NCI-H2227 (cell line): ENCODE data around the gene JMJD8.

Experiments used
- DNase-seq: peaks from one replicate; lab custom pipeline; 2025; ENCODE audit not compliant: unreplicated experiment; lab: John Stamatoyannopoulos, UW

Gene JMJD8

DNA sequence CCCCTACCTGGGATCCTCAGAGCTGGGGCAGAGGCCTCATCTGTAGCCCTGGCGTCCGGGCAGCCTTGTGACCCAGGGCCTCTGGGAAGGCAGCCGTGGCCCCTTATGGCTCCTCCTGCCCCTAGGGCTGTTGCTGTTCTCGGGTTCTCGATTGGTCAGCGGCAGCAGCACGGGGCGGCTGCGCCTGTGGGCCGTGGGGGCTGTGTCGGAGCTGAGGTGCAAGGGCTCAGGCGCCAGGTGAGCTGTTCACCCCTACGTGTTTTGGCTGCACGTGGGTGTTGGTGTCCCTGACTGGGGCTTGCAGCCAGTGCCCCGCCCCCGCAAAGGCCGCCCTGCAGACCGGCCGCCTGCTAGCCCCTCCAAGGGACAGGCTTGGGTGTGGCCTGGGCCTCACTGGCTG, 22.0 kb downstream of the JMJD8 start:
- DNase-seq, result no peak

DNA sequence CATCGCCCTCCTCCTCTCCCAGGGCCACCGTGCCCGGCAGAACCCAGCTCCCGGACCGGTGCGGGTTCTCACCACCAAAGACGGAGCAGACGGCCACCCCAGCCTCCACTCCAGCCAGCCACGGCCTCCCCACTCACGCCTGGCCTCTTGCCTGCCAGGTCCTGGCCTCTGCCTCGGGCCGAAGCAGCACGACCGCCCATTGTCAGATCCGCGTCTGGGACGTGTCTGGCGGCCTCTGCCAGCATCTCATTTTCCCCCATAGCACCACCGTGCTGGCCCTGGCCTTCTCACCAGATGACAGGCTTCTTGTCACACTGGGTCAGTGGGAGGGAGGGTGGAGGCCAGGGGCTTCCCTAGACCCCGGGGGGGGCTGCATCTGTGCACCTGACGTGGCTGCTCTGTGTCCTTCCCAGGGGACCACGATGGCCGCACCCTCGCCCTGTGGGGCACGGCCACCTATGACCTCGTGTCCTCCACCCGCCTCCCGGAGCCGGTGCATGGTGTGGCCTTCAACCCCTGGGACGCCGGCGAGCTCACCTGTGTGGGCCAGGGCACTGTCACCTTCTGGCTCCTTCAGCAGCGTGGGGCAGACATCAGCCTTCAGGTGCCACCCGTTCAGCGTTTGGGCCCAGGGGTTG, 22.8 kb downstream of the JMJD8 start:
- no peak for DNase-seq

DNA sequence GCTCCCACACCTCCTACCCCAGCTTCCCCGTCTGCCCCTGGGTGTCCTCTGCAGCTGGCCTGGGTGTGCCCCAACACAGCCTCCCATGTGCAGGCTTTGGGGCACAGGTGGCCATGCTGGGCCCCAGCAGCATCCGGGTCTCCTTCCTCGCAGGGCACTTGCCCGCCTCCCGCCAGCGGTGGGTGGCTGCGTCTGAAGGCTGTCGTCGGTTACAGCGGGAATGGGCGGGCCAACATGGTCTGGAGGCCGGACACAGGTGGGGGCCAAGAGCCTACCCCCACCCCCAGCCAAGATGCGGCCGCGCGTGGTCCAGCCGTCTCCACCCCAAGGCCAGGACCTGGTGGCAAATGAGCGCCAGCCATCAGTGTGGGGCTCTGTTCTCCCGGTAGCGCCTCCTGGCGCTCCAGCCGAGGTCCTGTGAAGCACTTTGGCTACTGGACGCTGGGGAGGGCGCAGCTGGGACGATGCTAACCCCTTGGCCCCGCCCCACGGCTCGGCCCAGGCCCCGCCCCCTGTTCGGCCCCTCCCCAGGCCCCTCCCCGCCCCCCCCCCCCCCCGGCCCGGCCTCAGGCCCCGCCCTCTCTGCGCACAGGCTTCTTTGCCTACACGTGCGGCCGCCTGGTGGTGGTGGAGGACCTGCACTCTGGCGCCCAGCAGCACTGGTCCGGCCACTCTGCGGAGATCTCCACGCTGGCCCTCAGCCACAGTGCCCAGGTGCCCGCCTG, 23.5 kb downstream of the JMJD8 start:
- DNase-seq, result peak; percentile 72

DNA sequence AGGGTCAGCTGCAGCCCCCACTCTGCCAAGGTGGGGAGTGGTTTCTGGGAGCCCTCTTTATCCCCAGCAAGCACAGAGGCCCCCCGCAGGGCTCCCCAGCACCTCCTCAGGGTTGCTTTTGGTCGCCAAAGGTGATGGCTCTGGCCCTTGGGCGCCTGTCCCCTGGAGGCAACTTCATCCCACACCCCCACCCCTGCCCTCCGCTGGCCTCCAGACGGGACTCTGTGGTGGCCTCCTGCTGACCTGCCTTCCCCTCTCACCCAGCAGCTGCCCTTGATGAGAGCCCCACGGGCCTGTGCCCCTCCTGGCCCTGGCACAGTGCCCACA, 24.0 kb downstream of the JMJD8 start:
- no peak for DNase-seq

DNA sequence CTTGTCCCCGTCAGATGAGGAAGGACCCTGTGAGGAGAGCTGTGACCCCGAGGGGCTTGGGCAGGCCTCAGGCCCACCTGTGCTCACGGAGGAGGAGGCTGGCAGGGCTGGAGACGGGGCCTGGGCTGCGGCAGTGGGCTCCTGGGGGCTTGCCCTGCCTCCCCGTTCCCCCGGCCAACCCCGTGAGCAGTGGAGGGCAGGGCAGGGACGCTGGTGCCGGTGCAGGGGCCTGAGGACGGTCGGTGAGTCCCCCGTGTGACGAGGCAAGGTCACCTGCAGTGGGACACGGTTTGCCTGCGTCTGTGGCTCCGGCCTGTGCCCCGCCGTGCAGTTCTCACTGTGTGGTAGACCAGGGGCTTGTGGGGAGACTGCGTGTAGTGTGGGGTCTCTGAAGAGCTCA, 24.5 kb downstream of the JMJD8 start:
- DNase-seq, result no peak

DNA sequence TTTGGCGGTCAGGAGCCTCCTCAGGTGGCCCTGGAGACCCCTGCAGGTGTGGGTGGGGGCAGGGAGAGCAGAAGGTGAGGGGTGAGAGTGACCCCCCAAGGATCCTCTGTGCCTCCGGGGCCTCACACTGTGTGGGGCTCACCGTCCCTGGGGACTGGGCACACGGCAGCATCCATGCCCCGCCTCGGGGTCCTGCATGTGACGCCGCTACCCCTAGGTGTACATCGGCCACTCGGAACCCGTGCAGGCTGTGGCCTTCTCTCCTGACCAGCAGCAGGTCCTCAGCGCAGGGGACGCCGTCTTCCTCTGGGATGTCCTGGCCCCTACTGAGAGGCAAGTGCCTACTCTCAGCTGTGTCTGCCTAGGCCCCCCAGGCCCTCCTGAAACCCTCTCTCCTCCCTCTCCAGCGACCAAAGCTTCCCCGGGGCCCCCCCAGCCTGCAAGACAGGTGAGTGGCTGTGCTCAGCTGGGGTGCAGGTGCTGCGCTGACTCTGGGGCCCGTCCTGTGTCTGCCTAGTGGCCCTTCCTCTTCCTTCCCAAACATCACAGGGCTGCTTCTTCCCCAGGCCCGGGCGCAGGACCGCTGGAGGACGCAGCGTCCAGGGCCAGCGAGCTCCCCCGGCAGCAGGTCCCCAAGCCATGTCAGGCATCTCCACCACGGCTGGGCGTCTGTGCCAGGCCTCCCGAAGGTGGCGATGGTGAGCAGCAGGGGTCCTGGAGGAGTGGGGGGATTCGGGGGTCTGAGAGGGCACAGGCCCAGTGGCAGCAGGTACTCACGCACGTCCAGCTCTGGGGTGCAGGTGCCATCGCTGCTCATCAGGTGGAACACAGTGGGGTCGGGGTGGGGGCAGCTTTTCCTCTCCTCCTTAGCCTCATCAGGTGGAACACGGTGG, 25.2 kb downstream of the JMJD8 start:
- no peak for DNase-seq

DNA sequence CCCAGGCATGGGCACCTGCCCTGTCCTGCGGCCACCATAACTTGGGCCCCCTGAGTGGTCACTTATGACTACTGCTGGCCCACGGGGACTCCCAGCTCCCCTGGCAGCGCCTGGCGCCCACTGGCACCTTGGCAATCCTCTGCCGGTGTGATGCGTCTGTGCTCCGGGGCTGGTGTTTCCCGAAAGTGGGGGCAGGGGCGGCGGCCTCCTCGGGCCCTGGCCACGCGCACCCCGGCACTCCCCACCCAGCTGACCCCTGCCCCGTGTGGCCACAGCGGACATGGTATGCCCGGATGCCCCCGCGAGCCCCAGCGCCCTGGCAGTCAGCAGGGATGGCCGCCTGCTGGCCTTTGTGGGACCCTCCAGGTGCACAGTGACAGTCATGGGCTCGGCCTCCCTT, 26.6 kb downstream of the JMJD8 start:
- no peak for DNase-seq

DNA sequence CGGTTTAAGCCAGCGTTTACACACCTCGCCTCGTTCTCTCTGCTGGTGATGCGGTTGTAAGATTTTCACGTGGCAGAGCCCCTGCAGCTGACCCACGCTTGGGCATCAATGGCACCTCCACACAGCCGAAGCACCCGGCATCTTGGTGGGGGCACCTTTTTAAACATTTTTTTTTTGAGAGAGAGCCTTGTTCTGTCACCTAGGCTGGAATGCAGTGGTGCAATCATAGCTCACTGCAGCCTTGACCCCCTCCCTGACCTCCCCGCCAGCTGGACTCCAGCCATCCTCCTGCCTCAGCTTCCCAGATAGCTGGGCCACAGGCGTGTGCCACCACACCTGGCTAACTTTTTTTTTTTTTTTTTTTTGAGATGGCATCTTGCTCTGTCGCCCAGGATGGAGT, 30.1 kb downstream of the JMJD8 start:
- no peak for DNase-seq

DNA sequence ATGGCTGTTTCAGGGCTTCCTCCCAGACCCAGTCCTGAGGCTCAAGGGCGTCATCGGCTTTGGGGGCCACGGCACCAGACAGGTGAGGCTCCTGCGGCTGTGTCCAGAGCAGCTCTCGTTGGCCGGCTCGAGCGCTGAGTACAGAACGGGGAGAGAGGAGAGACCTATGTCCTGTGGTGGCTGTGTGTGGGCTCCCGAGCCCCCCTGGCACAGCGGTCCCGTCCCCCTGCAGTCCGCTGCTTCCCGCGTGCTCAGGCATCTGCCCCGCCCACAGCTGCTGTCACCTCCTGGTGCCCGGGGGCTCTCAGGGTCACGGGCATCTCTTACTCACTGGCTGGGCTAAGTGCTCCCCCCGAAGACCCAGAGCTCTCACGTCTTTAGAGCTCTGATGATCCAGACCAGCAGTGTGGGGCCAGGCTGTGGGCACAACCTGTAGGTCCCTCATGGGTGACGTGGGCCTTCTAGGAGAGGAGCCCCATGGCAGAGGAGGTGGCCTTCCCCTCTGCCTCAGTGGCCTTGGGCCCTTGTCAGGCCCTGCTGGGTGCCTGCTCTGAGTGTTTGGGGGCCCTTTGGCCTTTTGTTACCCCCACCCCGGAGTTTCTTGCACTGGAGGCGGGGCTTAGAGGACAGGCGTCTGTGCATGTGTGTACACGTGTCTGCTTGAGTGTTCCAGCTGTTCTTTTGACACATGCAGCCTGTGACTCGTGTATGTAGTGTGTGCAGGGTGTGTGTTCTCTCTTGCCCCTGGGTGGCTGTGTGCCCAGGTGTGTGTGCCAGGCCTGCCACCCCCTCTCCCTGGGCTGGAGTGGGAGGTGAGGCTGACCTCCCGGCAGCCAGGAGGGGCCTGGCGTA, 31.5 kb downstream of the JMJD8 start:
- DNase-seq, result no peak

DNA sequence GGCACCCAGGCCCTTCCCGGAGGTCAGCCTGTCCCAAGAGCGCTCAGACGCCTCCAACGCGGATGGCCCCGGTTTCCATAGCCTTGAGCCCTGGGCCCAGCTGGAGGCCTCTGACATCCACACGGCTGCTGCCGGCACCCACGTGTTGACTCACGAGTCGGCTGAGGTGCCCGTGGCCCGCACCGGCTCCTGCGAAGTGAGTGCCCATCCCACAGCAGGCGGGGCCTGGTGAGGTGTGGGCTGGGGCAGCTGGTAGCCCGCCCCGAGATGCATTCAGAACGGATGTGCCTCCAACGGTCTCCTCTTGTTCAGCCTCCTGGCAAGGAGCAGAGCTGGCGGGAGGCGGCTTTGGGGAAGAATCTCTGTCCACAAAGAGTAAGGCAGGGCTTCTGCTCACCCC, 32.3 kb downstream of the JMJD8 start:
- DNase-seq, result no peak

DNA sequence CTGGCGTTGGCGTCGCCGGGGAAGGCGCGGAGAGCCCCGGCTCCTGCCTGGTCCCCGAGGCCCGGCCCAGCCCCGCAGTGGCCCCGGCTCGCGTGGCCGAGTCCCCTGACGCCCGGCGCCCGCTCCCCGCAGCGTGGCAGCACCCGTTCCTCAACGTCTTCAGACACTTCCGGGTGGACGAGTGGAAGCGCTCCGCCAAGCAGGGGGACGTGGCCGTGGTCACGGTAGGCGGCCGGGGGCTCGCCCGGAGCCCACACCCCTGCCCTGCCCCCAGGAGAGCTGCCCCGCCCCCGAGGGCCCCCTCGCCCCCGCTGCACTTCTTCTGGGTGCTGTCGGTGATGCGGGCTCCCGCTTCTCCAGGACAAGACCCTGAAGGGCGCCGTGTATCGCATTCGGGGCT, 34.5 kb downstream of the JMJD8 start:
- no peak for DNase-seq

DNA sequence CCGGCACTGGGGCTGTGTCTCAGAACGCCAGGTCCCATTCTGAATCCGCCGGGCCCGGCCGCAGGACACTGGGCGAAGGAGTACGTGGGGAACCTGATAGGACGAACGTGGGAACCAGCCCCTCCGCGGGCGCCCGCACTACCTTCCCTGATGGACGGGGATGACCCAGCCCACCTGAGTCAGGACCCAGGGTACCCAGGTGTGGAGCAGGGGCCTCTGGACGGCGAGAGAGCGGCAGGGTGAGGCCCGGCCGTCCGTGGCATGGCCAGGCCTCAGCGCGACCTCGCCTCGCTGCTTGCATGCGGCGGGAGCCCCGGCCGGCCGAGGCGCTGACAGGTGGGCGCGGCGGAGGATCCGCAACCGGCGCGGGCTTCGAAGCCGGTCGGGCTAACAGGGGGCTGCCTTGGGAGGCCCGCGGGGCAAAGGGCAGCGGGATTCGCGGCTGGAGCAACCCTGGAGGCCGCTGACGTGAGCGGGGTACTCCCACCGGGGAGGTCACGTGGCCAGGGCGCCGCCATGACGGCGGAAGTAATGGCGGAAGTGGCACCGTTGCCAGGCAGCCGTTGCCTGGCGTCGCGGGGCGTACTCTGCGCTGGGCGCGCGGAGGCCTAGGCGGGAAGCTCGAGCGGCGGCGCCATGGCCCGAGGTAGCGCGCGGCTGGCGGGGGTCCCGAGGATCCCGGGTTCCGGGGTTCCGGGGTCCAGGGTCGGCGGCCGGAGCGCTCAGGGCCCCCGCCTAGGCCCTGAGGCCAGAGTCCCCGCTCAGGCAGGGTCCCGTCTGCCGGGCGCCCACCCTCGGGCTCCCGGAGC, 35.1 kb downstream of the JMJD8 start, which contains the start of gene WDR90:
Gene WDR90, plus strand, starts transcription at position 585 of the 809 bp plus-strand sequence. Its CDS starts 52 bp downstream, at position 637.
- peak; percentile 96 for DNase-seq

DNA sequence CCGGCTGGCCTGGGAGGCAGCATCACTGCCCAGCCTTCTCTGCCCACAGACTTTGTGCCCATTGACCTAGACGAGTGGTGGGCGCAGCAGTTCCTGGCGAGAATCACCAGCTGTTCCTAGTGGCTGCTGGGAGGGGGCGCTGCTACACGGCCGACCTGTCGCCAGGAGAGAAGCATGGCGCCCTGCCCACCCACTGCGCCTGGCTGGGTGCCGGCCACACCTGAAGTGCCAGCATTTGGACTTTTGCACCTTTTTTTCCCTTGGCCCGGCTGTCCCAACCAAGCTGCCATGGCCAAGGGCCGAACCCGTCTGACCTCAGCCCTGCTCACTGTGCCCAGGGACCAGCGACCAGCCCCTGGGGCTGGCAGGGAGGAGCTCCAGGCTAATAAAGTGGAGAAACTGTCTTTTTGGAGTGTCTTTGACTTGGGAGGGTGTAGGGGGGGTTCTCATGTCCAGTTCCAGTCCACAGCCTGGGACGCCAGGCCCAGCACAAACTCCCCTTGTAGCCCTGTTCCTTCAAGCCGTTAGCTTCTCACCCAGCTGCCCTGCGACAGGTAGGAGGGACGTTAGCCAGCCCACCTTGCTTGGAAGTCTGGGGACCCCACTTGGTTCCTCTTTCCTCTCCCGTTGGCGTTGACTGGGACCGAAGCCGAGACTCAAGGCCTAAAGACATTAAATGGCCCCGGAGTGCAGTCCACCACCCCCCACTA, 35.9 kb downstream of the JMJD8 start:
- peak; percentile 28 for DNase-seq

DNA sequence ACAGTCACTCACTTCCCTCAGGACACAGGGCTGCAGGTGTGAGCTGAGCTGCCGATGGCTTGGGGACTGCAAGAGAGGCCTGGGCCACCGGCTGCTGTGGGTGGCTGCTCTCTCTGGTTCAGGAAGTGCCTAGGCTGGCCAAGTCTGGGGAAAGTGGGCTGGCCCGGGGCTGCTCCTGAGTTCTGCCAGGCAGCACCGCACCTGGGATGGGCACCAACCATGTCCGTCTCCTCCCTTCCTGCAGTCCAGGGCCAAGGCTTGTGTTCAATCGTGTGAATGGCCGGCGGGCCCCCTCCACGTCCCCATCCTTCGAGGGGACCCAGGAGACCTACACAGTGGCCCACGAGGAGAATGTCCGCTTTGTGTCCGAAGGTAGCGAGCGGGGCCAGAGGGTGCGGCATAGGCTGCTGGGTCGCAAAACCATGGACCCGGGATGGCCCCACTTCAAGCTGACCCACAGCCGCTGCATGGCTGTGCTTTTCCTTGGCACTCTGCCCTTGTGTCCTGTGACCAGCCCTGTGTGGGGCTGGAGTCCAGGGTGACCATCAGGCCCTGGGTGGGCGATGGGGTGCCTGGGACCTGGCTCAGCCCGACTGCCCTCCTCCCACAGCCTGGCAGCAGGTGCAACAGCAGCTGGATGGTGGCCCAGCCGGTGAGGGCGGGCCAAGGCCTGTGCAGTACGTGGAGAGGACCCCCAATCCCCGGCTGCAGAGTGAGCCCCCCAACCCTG, 36.8 kb downstream of the JMJD8 start:
- no peak for DNase-seq

DNA sequence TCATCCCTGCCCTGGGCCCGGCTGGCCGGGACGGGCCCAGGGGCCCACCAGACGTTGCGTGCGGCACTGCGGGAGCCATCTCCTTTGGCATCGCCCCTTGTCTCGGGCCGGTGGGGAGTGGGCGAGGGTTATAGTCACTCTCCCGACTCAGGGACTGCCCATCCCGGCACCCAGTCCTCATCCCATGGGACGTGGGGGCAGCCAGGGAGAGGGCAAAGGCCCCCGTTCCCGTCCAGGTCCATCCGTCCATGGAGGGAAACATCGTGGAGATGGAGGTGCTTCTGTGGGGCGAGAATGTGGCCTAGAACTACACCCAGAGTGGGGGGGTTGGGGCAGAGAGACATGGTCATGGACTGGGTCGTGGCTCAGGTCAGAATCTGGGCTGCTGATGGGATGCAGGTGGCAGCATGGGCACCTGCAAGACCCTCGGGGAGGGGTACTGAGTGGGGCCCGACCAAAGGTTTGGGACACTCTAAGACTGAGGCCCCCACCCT, 37.4 kb downstream of the JMJD8 start:
- no peak for DNase-seq

DNA sequence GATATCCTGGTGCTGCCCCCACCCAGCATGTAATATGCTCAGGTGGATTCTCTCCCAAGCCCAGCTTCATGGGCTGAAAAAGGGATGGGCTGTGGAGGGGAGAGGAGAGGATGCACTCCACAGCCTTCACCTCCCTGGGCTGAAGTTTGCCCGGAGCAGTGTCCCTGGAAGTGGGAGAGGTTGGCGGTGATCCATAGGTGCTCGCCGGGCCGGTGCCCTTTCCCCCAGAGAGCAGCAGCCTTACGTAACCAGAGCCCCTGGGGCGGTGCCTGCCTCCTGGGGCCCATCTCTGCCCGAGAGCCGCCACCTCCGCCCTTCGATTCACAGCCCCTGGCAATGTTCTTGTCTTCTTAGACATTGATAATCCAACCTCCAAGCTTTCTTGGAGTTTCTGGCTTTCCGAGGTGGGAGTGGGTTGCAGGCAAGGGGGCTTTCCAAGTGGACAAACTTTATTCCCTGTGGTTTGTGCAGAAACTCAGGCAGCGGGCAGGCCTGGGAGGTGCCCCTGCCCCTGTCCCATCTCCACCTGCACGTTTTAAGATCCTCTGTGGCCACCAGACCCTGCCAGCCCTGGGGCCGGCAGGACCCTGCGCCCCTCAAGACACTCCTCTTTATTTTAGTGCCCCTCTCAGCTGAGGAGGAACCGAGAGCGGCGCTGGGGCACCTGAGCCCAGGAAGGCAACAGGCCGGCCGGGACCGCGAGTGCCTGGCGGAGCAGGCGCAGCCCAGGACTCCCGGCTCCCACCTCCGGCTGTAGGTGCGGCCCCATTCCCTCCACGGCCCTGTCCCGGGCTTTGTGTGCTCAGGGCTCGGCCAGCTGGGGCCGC, 38.1 kb downstream of the JMJD8 start:
- no peak for DNase-seq

DNA sequence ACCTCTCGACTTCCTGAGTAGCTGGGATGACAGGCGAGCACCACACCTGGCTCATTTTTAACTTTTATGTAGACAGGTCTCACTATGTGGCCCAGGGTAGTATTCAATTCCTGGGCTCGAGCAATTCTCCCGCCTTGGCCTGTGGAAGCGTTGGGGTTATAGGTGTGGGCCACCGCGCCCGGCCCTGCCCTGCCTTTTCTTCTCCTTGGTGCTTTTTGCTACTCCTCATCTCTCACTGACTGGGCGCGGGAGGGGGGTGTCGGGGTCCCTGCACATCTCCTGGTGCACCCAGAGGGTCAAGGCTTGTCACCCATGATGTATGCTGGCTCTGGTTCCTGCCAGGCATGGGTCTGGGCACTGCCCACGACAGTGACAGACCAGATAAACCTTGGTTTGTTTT, 39.6 kb downstream of the JMJD8 start:
- no peak for DNase-seq

DNA sequence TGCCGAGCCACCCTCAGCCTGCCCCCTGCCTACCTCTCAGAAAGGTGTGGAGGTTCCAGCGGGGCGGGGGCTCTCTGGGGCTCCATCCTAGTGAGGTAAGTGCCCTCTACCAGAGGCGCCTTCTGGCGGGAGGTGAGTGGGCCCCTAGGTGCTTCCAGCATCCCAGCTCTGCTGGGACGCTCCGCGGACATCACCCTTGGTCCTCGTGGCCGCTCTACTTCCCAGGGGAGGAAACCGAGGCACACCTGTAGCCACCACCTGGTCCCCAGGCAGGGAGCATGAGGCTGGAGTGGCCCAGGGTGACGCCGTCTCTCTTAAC, 41.1 kb downstream of the JMJD8 start:
- DNase-seq, result no peak
